HFFc6 (cell line): ENCODE data around the gene SAMD11. TPM values are rescaled to one million over a fixed set of nuclear protein-coding genes. Genes with fewer than 3 reads are reported as not detected.
A peak's percentile ranks its signal among the peaks of the same experiment; 100 is the strongest.
"Not testable (repeated sequence)": the region's sequence is repeated elsewhere in the genome, so short reads cannot be mapped to it uniquely, and the experiment has no call there.

Source experiments
- DNase-seq: peaks from one replicate; pipeline ENCODE4 v3.0.0-alpha.2; 2018
- H3K27ac Mint-ChIP-seq: 2 replicates; pipeline ENCODE4 v1.8.0; 2020; ENCODE audit warnings: mild to moderate bottlenecking, mixed read lengths
- H3K27me3 Mint-ChIP-seq: 2 replicates; pipeline ENCODE4 v1.8.0; 2021; ENCODE audit warnings: mild to moderate bottlenecking, moderate library complexity, mixed read lengths; ENCODE audit not compliant: insufficient read depth
- H3K36me3 Mint-ChIP-seq: 2 replicates; pipeline ENCODE4 v1.8.0; 2021; ENCODE audit warnings: low read depth, mixed read lengths
- H3K4me1 Mint-ChIP-seq: 2 replicates; pipeline ENCODE4 v1.8.0; 2020; ENCODE audit warnings: low read depth, mixed read lengths
- H3K4me3 Mint-ChIP-seq: 2 replicates; pipeline ENCODE4 v1.8.0; 2020; ENCODE audit warnings: mild to moderate bottlenecking, moderate library complexity, mixed read lengths
- H3K9me3 Mint-ChIP-seq: 2 replicates; pipeline ENCODE4 v1.8.0; 2020; ENCODE audit warnings: mild to moderate bottlenecking, mixed read lengths
- total RNA-seq, 6 experiments: library from RNA; stranded (reverse); fragmentation: NEBNext Ultra II Directional; extraction: Animal tissue kit (Norgen Biotek cat#: 25700); gene quantifications; 2 replicates in 1 of 6; 3 replicates in 5 of 6; pipeline ENCODE4 v1.2.3, GENCODE V29; 2021
- TF ChIP-seq, protein P1 (sequence below): fragments of 200-600 bp; sonication (generic); IDR thresholded peaks from 2 replicates; pipeline ENCODE4 v1.5.0; 2021; ENCODE audit warnings: antibody characterized with exemption, mild to moderate bottlenecking

Gene SAMD11
- total RNA-seq, 6 experiments from 2014 or later: 20.6 to 29.3 (median 27.5) TPM

DNA sequence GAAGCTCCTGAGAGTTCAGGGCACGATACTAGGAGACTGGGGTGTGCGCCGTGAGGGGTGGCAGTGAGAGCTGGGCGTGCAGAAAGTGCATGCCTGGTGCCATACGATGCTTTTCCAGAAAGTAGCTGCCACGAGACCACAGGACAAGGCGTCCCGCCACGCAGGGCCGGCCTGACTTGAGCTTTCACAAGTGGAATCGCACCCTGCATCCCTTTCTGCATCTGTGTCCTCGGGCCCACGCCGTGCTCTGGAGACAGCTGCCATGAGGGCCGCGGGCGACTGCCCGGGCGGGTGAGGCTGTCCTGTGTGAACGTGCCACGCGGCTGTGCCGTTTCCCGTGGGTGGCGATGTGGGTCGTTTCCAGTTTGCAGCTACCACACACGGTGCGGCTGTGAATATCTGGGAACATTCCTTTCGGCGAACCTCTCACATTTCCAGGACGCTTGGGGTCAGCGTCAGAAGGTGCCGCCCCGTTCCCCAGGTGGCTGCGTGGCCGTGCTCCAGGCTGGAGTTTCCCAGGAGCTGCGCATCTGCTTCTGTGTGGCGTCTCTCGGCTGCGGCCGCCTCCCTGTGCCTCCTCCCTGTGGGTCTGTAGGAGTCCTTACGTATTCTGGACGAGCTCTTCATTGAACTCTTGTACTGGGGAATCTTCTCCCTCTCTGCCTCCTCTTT, 59.2 kb downstream of the SAMD11 start:
- no peaks in the 10 kb centered on the region for H3K4me1 Mint-ChIP-seq
- H3K27me3 Mint-ChIP-seq: peaks cover 13% of the 10 kb centered on the region
- TF ChIP-seq, protein P1, sequence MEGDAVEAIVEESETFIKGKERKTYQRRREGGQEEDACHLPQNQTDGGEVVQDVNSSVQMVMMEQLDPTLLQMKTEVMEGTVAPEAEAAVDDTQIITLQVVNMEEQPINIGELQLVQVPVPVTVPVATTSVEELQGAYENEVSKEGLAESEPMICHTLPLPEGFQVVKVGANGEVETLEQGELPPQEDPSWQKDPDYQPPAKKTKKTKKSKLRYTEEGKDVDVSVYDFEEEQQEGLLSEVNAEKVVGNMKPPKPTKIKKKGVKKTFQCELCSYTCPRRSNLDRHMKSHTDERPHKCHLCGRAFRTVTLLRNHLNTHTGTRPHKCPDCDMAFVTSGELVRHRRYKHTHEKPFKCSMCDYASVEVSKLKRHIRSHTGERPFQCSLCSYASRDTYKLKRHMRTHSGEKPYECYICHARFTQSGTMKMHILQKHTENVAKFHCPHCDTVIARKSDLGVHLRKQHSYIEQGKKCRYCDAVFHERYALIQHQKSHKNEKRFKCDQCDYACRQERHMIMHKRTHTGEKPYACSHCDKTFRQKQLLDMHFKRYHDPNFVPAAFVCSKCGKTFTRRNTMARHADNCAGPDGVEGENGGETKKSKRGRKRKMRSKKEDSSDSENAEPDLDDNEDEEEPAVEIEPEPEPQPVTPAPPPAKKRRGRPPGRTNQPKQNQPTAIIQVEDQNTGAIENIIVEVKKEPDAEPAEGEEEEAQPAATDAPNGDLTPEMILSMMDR: no peak
- H3K27ac Mint-ChIP-seq: no peak overlapping the region
- H3K36me3 Mint-ChIP-seq: no peaks in the 10 kb centered on the region
- no peak for DNase-seq
- 0 out of 2 replicates have a peak, but pooled peaks cover 3% of the 10 kb centered on the region for H3K9me3 Mint-ChIP-seq
- H3K4me3 Mint-ChIP-seq: no peak overlapping the region

DNA sequence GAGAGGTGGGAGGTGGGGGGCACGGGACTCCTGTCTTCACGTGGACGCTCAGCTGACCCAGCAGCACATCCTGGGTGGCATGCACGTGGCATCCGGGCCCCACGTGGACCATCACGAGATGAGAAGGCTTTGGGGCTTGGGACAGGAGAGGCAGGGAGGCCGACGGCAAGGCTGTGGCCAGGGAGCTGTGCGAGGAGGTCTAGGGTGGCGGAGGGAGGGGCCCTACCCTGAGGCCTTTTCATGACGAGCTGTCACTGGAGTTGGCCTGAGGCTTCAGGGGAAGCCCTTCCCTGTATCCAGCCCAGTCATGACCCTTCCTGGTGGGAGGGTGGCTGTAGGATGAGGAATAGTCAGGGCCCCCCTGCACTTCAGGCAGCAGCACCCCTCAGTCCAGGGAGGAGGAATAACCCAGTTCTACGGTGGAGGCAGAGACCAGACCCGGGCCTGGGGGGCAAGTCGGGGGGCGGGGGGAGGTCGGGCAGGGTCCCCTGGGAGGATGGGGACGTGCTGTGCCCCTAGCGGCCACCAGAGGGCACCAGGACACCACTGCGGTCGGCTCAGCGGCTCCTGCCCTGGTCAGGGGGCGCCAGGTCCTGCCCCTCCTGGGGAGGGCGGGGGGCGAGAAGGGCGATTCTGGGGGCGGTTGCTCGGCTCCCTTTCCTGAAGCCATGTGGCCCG, 60.2 kb downstream of the SAMD11 start:
- Mint-ChIP-seq H3K27ac (no peak overlapping the region), H3K4me1 (no peaks in the 10 kb centered on the region), H3K36me3 (0 out of 2 replicates have a peak, but pooled peaks cover 5% of the 10 kb centered on the region), H3K27me3 (peaks cover 19% of the 10 kb centered on the region), H3K4me3 (no peak overlapping the region), H3K9me3 (no peaks in the 10 kb centered on the region)
- TF ChIP-seq, protein P1: peak; percentile 97
- DNase-seq: no peak

GRCh38 chr1:984476-984814, 60.7 kb downstream of the SAMD11 start:
- Mint-ChIP-seq H3K27me3 (peaks cover 19% of the 10 kb centered on the region), H3K4me3 (no peak overlapping the region), H3K4me1 (no peaks in the 10 kb centered on the region), H3K27ac (no peak overlapping the region), H3K36me3 (0 out of 2 replicates have a peak, but pooled peaks cover 8% of the 10 kb centered on the region), H3K9me3 (no peaks in the 10 kb centered on the region)
- no peak for DNase-seq
- TF ChIP-seq, protein P1: no peak; the same call in 1 of the 2 replicates

DNA sequence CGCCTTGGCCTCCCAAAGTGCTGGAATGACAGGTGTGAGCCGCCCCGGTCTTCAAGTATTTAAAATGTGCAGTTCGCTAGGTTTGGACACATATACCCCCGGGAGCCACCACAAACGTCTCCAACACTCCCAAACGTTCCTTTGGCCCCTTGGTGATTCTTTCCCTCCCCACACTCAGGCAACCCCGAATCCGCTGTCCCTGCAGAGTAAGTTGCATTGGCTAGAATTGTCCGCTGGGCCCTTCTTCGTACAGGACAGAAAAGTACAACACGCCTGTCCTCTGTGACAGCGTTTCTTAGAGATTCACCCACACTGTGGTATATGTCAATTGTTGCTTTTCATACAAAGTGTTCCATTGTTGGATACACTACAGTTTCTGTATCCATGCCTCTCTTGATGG, 61.4 kb downstream of the SAMD11 start:
- peaks cover 17% of the 10 kb centered on the region for H3K27me3 Mint-ChIP-seq
- no peaks in the 10 kb centered on the region for H3K4me1 Mint-ChIP-seq
- H3K4me3 Mint-ChIP-seq: no peak overlapping the region
- H3K36me3 Mint-ChIP-seq: 0 out of 2 replicates have a peak, but pooled peaks cover 8% of the 10 kb centered on the region
- no peak overlapping the region for H3K27ac Mint-ChIP-seq
- DNase-seq: no peak
- no peaks in the 10 kb centered on the region for H3K9me3 Mint-ChIP-seq
- TF ChIP-seq, protein P1: no peak

- Mint-ChIP-seq H3K27me3 (peaks cover 24% of the 10 kb centered on the region), H3K36me3 (peaks cover 23% of the 10 kb centered on the region), H3K9me3 (peaks cover 21% of the 10 kb centered on the region)
- H3K4me1 Mint-ChIP-seq, H3K4me3 Mint-ChIP-seq, DNase-seq, H3K27ac Mint-ChIP-seq: not testable (repeated sequence)
These were observed 64.3 kb downstream of the SAMD11 start for GRCh38 chr1:988061-988460.

DNA sequence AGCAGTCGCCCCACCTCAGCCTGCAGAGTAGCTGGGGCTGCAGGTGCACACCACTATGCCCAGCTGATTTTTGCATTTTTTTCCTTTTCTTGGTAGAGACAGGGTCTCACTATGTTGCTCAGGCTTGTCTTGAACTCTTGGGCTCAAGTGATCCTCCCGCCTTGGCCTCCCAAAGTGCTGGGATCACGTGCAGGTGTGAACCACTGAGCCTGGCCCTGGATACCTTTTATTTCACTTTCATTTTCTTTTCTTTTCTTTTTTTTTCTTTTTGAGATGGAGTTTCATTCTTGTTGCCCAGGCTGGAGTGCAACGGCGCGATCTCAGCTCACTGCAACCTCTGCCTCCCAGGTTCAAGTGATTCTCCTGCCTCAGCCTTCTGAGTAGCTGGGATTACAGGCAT, 67.6 kb downstream of the SAMD11 start:
- Mint-ChIP-seq H3K27me3 (peaks cover 29% of the 10 kb centered on the region), H3K36me3 (peaks cover 23% of the 10 kb centered on the region), H3K9me3 (peaks cover 24% of the 10 kb centered on the region)
- H3K4me3 Mint-ChIP-seq, H3K27ac Mint-ChIP-seq, DNase-seq, H3K4me1 Mint-ChIP-seq: not testable (repeated sequence)
